HUES48 (cell line): ENCODE results near the gene ZDBF2.
A peak's percentile ranks its signal among the peaks of the same experiment; 100 is the strongest.

ENCODE experiments used
- H3K27ac ChIP-seq: one replicate; pipeline ENCODE4 v1.7.0; 2013; ENCODE audit warnings: low read depth, low read length, inconsistent platforms
- H3K27me3 ChIP-seq: 2 replicates; pipeline ENCODE4 v1.6.1; 2013; ENCODE audit warnings: mild to moderate bottlenecking, low read length; ENCODE audit not compliant: control insufficient read depth, insufficient read depth
- H3K36me3 ChIP-seq: 2 replicates; pipeline ENCODE4 v1.6.1; 2013; ENCODE audit warnings: low read length; ENCODE audit not compliant: control insufficient read depth, insufficient read depth
- H3K4me1 ChIP-seq: 2 replicates; pipeline ENCODE4 v1.6.1; 2013; ENCODE audit warnings: mild to moderate bottlenecking, low read length; ENCODE audit not compliant: control insufficient read depth, insufficient read depth
- H3K4me3 ChIP-seq: 2 replicates; pipeline ENCODE4 v1.5.1; 2013; ENCODE audit warnings: mild to moderate bottlenecking, low read depth, low read length
- H3K9ac ChIP-seq: 2 replicates; pipeline ENCODE4 v1.6.1; 2013; ENCODE audit warnings: mild to moderate bottlenecking, low read depth, low read length, moderate library complexity
- H3K9me3 ChIP-seq: 2 replicates; pipeline ENCODE4 v1.6.1; 2013; ENCODE audit warnings: low read length; ENCODE audit not compliant: control insufficient read depth, insufficient read depth

The ZDBF2 gene

GRCh38 chr2:206260188-206261012 lies 14.1 kb upstream of the ZDBF2 start:
- peaks cover 6% of the 10 kb centered on the region for H3K27me3 ChIP-seq
- H3K4me3 ChIP-seq, result no peak overlapping the region
- no peak overlapping the region for H3K9ac ChIP-seq
- H3K9me3 ChIP-seq, result no peaks in the 10 kb centered on the region
- H3K27ac ChIP-seq, result no peak overlapping the region
- H3K36me3 ChIP-seq, result no peaks in the 10 kb centered on the region
- peaks cover 9% of the 10 kb centered on the region; the same call in 1 of the 2 replicates for H3K4me1 ChIP-seq

- Histone ChIP-seq H3K4me1 (peaks cover 18% of the 10 kb centered on the region), H3K9me3 (no peaks in the 10 kb centered on the region), H3K27ac (no peak overlapping the region), H3K36me3 (no peaks in the 10 kb centered on the region), H3K9ac (no peak overlapping the region), H3K27me3 (peaks cover 14% of the 10 kb centered on the region), H3K4me3 (no peak overlapping the region)
Measured at GRCh38 chr2:206263959-206264603, 10.4 kb upstream of the ZDBF2 start.

GRCh38 chr2:206266130-206267125 lies 8.0 kb upstream of the ZDBF2 start:
- Histone ChIP-seq H3K4me3 (no peak overlapping the region), H3K9ac (no peak overlapping the region), H3K9me3 (no peaks in the 10 kb centered on the region), H3K4me1 (peaks cover 9% of the 10 kb centered on the region), H3K27me3 (peaks cover 14% of the 10 kb centered on the region), H3K36me3 (no peaks in the 10 kb centered on the region), H3K27ac (no peak overlapping the region)

GRCh38 chr2:206267567-206267966 lies 6.9 kb upstream of the ZDBF2 start:
- peaks cover 9% of the 10 kb centered on the region for H3K4me1 ChIP-seq
- H3K36me3 ChIP-seq, result no peaks in the 10 kb centered on the region
- no peak overlapping the region for H3K9ac ChIP-seq
- no peak overlapping the region for H3K4me3 ChIP-seq
- no peaks in the 10 kb centered on the region for H3K9me3 ChIP-seq
- no peak overlapping the region for H3K27ac ChIP-seq
- H3K27me3 ChIP-seq, result peaks cover 14% of the 10 kb centered on the region

- Histone ChIP-seq H3K9ac (no peak overlapping the region), H3K4me1 (peaks cover 20% of the 10 kb centered on the region), H3K27me3 (peaks cover 16% of the 10 kb centered on the region; the same call in 1 of the 2 replicates), H3K36me3 (no peaks in the 10 kb centered on the region), H3K4me3 (no peak overlapping the region), H3K9me3 (no peaks in the 10 kb centered on the region), H3K27ac (no peak overlapping the region)
Measured at GRCh38 chr2:206271065-206271464, 3.4 kb upstream of the ZDBF2 start.

GRCh38 chr2:206273905-206274304 lies 558 bp upstream of the ZDBF2 start:
- Histone ChIP-seq H3K27me3 (peaks cover 13% of the 10 kb centered on the region; the same call in 1 of the 2 replicates), H3K36me3 (no peaks in the 10 kb centered on the region), H3K9ac (no peak overlapping the region), H3K9me3 (no peaks in the 10 kb centered on the region), H3K27ac (peak overlapping the region; percentile 94), H3K4me3 (peak overlapping the region; percentile 74), H3K4me1 (peaks cover 37% of the 10 kb centered on the region)

GRCh38 chr2:206275312-206276055 lies 1.0 kb downstream of the ZDBF2 start:
- H3K27me3 ChIP-seq, result peaks cover 13% of the 10 kb centered on the region; the same call in 1 of the 2 replicates
- H3K27ac ChIP-seq, result peak overlapping the region; percentile 94
- peak overlapping the region; percentile 74 for H3K4me3 ChIP-seq
- H3K4me1 ChIP-seq, result peaks cover 40% of the 10 kb centered on the region
- H3K9ac ChIP-seq, result peak overlapping the region; percentile 37
- H3K36me3 ChIP-seq, result no peaks in the 10 kb centered on the region
- no peaks in the 10 kb centered on the region for H3K9me3 ChIP-seq

- H3K36me3 ChIP-seq, result peaks cover 4% of the 10 kb centered on the region
- peaks cover 13% of the 10 kb centered on the region; the same call in 1 of the 2 replicates for H3K27me3 ChIP-seq
- peaks cover 40% of the 10 kb centered on the region for H3K4me1 ChIP-seq
- no peaks in the 10 kb centered on the region for H3K9me3 ChIP-seq
- peak overlapping the region; percentile 3 for H3K27ac ChIP-seq
- H3K9ac ChIP-seq, result peak overlapping the region; percentile 37
- peak overlapping the region; percentile 74 for H3K4me3 ChIP-seq
Measured at GRCh38 chr2:206276169-206276942, 1.9 kb downstream of the ZDBF2 start.

- Histone ChIP-seq H3K36me3 (peaks cover 15% of the 10 kb centered on the region), H3K9me3 (no peaks in the 10 kb centered on the region), H3K27ac (no peak overlapping the region), H3K4me3 (peak overlapping the region; percentile 74; the same call in 1 of the 2 replicates), H3K4me1 (peaks cover 40% of the 10 kb centered on the region), H3K27me3 (peaks cover 13% of the 10 kb centered on the region; the same call in 1 of the 2 replicates), H3K9ac (no peak overlapping the region)
Measured at GRCh38 chr2:206277503-206277902, 3.0 kb downstream of the ZDBF2 start.
